Activated effector memory CD4-positive, alpha-beta T cell treated with anti-CD3 and anti-CD28 coated beads, Interleukin-2, amount 50 U/mL, for 16 hours (primary cell): ENCODE results near the gene KRTAP9-9.
"Not testable (repeated sequence)": the region's sequence is repeated elsewhere in the genome, so short reads cannot be mapped to it uniquely, and the experiment has no call there.

ENCODE experiments used
- DNase-seq: peaks from one replicate; pipeline ENCODE4 v3.0.0-alpha.2; 2020

KRTAP9-9 gene

DNA sequence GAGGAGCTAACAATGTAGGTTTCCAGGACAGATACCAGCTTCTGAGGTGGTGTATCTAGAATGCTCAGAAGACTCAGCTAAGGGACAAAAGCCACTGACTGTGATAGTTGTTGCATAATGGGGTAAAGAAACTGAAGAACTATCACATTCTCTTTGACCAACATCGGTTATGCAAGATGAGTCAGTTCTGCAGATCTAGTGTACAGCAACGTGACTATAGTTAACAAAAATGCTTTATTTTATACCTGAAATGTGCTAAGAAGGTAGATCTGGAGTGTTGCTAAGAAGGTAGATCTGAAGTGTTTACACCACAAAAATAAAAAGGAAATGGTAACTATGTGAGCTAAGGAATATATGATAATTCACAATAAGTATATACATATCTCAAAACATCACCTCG, 12.5 kb downstream of the KRTAP9-9 start:
- no peak for DNase-seq

- not testable (repeated sequence) for DNase-seq
Measured at GRCh38 chr17:41271323-41271722, 16.1 kb downstream of the KRTAP9-9 start.

DNA sequence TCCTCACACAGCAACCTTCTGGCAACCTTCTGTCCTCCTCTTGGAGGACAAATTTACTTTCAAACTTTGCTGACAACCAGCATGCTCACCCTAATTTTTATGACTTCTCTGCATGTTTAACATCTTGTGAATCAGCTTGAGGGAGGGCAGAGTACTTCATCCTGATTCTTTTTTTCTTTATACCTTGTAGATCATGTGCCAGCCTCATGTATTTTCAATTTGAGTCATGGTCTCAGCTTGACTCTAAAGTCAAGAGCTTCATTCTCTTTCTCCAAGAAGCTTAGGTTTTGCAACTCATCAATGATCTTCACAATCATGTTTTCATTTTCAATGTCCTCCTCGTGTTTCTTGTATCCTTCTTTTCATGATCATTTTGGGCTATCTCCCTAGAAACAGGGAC, 16.7 kb downstream of the KRTAP9-9 start:
- DNase-seq: no peak

DNA sequence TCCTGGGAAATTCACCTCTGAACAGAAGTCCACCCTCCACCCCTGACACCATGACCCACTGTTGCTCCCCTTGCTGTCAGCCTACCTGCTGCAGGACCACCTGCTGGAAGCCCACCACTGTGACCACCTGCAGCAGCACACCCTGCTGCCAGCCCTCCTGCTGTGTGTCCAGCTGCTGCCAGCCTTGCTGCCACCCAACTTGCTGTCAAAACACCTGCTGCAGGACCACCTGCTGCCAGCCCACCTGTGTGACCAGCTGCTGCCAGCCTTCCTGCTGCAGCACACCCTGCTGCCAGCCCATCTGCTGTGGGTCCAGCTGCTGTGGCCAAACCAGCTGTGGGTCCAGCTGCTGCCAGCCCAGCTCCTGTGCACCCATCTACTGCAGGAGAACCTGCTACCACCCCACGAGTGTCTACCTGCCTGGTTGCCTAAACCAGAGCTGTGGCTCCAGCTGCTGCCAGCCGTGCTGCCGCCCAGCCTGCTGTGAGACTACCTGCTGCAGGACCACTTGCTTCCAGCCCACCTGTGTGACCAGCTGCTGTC, 20.5 kb downstream of the KRTAP9-9 start, which contains the start of gene KRTAP9-7:
TSS of gene KRTAP9-7 (plus strand) at position 51 of the 543 bp plus-strand sequence. CDS start at position 51, 0 bp downstream.
- not testable (repeated sequence) for DNase-seq

- no peak for DNase-seq
Measured at GRCh38 chr17:41278176-41278955, 23.2 kb downstream of the KRTAP9-9 start.

DNA sequence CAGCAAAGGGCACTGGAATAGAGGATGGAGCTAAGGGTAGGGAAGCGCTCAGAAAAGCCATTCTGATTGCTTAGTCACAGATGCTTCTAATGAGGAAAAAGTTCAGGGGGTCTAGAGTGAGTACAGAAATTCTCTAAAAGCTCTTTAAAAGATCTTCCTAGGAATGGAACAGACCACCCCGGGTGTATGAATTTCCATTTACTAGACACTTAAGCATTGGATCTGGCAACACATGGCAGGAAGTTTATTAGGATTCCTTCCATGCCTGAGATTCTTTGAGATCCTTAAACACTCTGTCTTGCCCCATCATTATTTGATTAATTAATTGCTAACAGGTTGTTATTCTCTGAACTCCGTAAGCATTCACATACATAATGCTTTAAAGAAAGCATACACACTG, 28.9 kb downstream of the KRTAP9-9 start:
- DNase-seq: no peak

- DNase-seq: no peak
Measured at GRCh38 chr17:41284546-41284945, 29.4 kb downstream of the KRTAP9-9 start.

DNA sequence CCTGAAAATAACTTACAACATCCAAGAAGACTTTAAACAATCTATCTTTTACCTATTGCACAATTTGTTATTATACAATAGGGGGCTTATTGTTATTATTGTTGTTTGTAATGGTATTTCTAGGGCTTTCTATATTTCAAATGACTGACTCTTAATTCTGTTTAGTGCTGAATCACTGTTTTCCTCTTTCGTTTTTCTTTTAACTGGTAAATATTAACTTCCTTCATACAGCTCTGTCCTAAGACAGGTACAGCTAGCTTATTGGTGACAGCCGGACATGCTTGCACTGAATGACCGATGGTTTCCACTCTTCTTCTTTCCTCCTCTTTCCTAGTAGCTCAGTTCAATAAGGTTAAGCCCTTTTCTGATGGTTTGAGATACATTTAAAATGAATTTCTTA, 31.9 kb downstream of the KRTAP9-9 start:
- DNase-seq: no peak

- DNase-seq: no peak
Measured at GRCh38 chr17:41294016-41294415, 38.8 kb downstream of the KRTAP9-9 start.

- no peak for DNase-seq
Measured at GRCh38 chr17:41296846-41297245, 41.7 kb downstream of the KRTAP9-9 start.

DNA sequence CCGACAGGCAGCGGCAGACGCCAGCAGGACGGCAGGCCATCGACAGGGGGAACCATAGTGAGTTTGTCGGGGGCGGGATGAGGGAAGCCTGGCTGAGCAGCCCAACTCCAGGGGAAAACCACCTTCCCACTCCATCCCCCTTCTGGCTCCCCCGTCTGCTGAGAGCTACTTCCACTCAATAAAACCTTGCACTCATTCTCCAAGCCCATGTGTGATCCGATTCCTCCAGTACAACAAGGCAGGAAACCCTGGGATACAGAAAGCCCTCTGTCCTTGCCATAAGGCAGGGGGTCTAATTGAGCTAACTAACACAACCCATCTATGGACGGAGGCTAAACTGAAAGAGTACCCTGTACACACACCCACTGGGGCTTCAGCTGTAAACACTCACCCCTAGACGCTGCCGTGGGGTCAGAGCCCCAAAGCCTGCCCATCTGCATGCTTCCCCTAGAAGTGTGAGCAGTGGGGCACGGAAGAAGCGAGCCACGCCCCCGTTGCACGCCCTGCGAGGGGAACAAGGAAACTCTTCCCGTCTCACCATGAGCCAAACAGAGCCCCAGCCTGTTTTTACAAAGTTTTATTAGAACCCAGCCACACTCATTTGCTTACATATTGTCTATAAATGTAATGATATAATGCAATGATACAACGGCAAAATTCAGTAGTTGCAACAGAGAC, 43.4 kb downstream of the KRTAP9-9 start:
- DNase-seq: no peak

DNA sequence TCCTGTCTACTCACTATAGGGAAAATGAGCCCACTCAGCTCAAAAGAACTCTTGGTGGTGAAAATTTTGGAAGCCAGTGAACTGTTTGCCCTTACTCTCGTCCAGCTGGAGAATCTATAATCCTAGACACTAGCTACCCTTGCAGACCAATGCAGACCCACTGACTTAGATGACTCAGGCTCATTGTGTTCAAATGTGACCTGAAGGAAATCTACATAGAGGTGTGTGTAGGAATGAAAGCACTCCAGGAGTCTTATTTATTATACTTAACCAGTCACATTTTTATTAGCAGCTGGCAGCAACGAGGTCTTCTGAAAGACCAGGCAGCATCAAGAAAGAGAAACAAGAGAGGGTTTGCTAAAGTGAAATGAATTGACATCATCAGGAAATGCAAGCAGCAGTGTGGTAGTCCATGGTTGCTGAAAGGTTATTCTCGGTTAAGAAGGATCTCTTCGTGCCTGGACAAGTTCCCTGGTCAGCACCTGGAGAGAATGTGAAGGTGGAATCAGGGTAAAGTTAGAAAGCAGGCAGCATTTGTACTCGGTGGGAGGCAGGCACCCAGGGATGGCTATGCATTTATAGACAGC, 46.1 kb downstream of the KRTAP9-9 start:
- DNase-seq: no peak

GRCh38 chr17:41301916-41302901, 47.0 kb downstream of the KRTAP9-9 start, which contains the start of gene KRTAP29-1:
TSS of gene KRTAP29-1 (minus strand) at chr17:41302851. CDS start at chr17:41302851, 0 bp downstream.
- DNase-seq: no peak

GRCh38 chr17:41302981-41303380, 47.8 kb downstream of the KRTAP9-9 start:
- DNase-seq: no peak

DNA sequence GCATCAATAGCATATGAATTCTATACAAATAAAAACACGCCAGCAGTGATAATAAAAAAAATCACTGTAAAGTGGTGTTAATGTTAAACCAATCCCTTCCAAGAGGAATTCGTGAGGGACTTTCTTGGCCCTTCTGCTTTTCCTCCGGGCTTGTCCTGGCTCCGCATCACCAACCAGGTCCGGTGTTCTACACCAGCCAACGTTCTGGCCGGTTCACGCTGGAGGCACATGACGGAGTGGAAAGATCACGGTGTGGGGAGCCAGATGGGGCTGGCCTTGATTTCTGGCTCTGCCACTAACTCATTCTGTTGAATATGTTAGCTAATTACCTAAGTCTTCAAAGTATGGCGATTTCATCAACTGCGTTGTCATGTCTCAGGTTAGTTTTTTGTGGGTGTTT, 48.9 kb downstream of the KRTAP9-9 start:
- no peak for DNase-seq
